ENCODE measurements around the gene BCAP31. TPM values are rescaled to one million over a fixed set of nuclear protein-coding genes. Genes with fewer than 3 reads are reported as not detected.

Gene BCAP31
- total and polyA plus RNA-seq, 2 of the 13 experiments (the other 11 are each of a cell fraction or from before 2014, with no cell fraction given): 139 to 178 TPM

DNA sequence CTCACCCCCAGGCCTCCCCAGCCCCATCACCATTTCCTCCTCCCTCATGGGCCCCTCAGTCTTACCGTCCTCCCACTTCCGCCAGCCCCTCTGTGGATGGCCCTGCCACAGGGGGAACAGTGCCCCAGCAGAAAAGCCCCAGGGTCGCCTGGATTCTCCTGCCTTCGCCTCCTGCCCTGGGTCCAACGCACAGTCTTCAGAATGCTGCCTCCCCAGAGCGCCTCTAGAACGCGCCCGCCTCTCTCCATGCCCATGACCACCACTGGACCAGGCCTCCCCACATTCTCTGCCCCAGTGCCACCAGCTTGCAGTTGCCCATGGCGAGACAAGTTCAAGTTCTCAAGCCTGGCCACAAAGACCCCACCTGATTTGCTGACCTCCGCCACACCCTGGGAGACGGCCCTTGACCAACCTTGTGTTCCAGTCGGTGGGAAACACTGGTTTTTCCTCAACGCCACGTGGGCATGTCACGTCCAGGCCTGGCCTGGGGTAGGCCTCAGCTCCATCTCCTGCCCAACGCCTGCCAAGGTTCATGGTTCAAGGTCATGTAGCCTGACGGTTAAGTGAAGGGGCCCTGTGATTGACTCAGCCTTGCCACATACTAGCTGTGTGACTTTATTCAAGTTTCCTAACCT is 39.2 kb upstream of the BCAP31 start (continued):
- TF ChIP-seq, protein P1, sequence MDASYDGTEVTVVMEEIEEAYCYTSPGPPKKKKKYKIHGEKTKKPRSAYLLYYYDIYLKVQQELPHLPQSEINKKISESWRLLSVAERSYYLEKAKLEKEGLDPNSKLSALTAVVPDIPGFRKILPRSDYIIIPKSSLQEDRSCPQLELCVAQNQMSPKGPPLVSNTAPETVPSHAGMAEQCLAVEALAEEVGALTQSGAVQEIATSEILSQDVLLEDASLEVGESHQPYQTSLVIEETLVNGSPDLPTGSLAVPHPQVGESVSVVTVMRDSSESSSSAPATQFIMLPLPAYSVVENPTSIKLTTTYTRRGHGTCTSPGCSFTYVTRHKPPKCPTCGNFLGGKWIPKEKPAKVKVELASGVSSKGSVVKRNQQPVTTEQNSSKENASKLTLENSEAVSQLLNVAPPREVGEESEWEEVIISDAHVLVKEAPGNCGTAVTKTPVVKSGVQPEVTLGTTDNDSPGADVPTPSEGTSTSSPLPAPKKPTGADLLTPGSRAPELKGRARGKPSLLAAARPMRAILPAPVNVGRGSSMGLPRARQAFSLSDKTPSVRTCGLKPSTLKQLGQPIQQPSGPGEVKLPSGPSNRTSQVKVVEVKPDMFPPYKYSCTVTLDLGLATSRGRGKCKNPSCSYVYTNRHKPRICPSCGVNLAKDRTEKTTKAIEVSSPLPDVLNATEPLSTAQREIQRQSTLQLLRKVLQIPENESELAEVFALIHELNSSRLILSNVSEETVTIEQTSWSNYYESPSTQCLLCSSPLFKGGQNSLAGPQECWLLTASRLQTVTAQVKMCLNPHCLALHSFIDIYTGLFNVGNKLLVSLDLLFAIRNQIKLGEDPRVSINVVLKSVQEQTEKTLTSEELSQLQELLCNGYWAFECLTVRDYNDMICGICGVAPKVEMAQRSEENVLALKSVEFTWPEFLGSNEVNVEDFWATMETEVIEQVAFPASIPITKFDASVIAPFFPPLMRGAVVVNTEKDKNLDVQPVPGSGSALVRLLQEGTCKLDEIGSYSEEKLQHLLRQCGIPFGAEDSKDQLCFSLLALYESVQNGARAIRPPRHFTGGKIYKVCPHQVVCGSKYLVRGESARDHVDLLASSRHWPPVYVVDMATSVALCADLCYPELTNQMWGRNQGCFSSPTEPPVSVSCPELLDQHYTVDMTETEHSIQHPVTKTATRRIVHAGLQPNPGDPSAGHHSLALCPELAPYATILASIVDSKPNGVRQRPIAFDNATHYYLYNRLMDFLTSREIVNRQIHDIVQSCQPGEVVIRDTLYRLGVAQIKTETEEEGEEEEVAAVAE (CRISPR knock-in tag; IDR thresholded peaks at IDR 0.05; ENCODE audit: borderline replicate concordance): no peak
- TF ChIP-seq PHF21A (CRISPR knock-in tag; IDR thresholded peaks at IDR 0.05) (no peak), PHF8 (CRISPR knock-in tag; IDR thresholded peaks at IDR 0.05) (0 out of 2 replicates have a peak, but pooled peaks have one; percentile 25), PBX3 (CRISPR knock-in tag; IDR thresholded peaks at IDR 0.05; ENCODE audit: borderline replicate concordance) (no peak), FLYWCH1 (CRISPR knock-in tag; IDR thresholded peaks at IDR 0.05) (no peak), FOXK2 (IDR thresholded peaks at IDR 0.05) (no peak), PPARG (CRISPR knock-in tag; conservative IDR thresholded peaks at IDR 0.05) (no peak), SAP130 (CRISPR knock-in tag; IDR thresholded peaks at IDR 0.05; ENCODE audit: low read depth) (no peak), ZNF331 (CRISPR knock-in tag; IDR thresholded peaks at IDR 0.05) (no peak), ZNF282 (IDR thresholded peaks at IDR 0.05; ENCODE audit: partially characterized antibody) (no peak), ZNF672 (CRISPR knock-in tag; IDR thresholded peaks at IDR 0.05) (no peak), CBX2 (IDR thresholded peaks at IDR 0.05; ENCODE audit: low read depth, low read length) (no peak), CBX2 (CRISPR knock-in tag; IDR thresholded peaks at IDR 0.05; ENCODE audit: low read depth) (no peak), ZNF713 (CRISPR knock-in tag; IDR thresholded peaks at IDR 0.05) (no peak), ZNF276 (CRISPR knock-in tag; IDR thresholded peaks at IDR 0.05; ENCODE audit: low read depth) (no peak), FOXC1 (CRISPR knock-in tag; IDR thresholded peaks at IDR 0.05; ENCODE audit: borderline replicate concordance) (no peak), ZNF460 (CRISPR knock-in tag; IDR thresholded peaks at IDR 0.05; ENCODE audit: borderline replicate concordance) (no peak), NFKBIZ (CRISPR knock-in tag; IDR thresholded peaks at IDR 0.05) (no peak), ZBTB1 (CRISPR knock-in tag; IDR thresholded peaks at IDR 0.05; ENCODE audit: borderline replicate concordance) (no peak), SMYD3 (CRISPR knock-in tag; IDR thresholded peaks at IDR 0.05) (no peak), RBAK (CRISPR knock-in tag; IDR thresholded peaks at IDR 0.05) (no peak), GTF3A (CRISPR knock-in tag; conservative IDR thresholded peaks at IDR 0.05) (no peak), TBX3 (IDR thresholded peaks at IDR 0.05; ENCODE audit: borderline replicate concordance) (no peak)
- TF ChIP-seq, protein P2, sequence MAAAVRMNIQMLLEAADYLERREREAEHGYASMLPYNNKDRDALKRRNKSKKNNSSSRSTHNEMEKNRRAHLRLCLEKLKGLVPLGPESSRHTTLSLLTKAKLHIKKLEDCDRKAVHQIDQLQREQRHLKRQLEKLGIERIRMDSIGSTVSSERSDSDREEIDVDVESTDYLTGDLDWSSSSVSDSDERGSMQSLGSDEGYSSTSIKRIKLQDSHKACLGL (CRISPR knock-in tag; IDR thresholded peaks at IDR 0.05): no peak

Data from HepG2 (cell line).